Upper lobe of left lung (tissue), 4 donors: ENCODE measurements around the gene ABCD3.

Experiments
- EP300 ChIP-seq, 4 donors: sonication (generic); formaldehyde crosslinking; IDR thresholded peaks; one replicate each; pipeline ENCODE4 v1.5.1; 2017; ENCODE audit warnings: antibody characterized with exemption in 4 of 4, control low read depth in 2 of 4
- POLR2A ChIP-seq, 4 donors: fragments of 450-650 bp; IDR thresholded peaks; one replicate each; pipeline ENCODE4 v1.5.1; 2016 to 2017; ENCODE audit warnings: antibody characterized with exemption in 4 of 4, mild to moderate bottlenecking in 2 of 4
- POLR2AphosphoS5 ChIP-seq, 2 donors: sonication (generic); formaldehyde crosslinking; IDR thresholded peaks; one replicate each; pipeline ENCODE4 v1.5.1; 2017; ENCODE audit warnings: antibody characterized with exemption in 2 of 2
- TF ChIP-seq, protein P1 (sequence below), 6 experiments: fragments of 450-650 bp in 4 of 6; fragments of 200-600 bp in 2 of 6; sonication (generic) in 2 of 6; IDR thresholded peaks; one replicate each; pipeline ENCODE4 v1.5.1; 2016 to 2019; ENCODE audit warnings: antibody characterized with exemption in 6 of 6

DNA sequence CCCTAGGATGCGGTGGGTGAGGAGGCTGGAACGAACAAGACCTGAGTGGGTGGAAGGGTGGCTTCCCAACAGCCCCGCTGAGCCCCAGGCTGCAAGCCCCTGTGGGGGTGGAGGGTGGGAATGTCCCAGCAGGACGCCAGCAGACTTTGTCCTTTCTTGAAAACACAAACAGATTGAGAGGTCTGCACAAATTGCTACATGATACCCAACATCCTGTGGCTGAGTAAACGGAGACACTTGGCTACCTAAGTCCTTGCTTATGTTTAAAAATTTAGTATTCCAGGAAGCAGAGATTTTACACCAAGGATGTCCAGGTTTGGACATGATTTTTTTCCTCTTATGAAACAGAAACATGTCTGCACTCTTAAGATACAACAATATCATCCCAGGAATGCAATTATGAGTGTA lies 135.1 kb downstream of the ABCD3 start:
- TF ChIP-seq POLR2A (IDR thresholded peaks at IDR 0.05) (no peak), POLR2AphosphoS5 (IDR thresholded peaks at IDR 0.05) (no peak), EP300 (IDR thresholded peaks at IDR 0.05) (no peak)
- TF ChIP-seq, protein P1, sequence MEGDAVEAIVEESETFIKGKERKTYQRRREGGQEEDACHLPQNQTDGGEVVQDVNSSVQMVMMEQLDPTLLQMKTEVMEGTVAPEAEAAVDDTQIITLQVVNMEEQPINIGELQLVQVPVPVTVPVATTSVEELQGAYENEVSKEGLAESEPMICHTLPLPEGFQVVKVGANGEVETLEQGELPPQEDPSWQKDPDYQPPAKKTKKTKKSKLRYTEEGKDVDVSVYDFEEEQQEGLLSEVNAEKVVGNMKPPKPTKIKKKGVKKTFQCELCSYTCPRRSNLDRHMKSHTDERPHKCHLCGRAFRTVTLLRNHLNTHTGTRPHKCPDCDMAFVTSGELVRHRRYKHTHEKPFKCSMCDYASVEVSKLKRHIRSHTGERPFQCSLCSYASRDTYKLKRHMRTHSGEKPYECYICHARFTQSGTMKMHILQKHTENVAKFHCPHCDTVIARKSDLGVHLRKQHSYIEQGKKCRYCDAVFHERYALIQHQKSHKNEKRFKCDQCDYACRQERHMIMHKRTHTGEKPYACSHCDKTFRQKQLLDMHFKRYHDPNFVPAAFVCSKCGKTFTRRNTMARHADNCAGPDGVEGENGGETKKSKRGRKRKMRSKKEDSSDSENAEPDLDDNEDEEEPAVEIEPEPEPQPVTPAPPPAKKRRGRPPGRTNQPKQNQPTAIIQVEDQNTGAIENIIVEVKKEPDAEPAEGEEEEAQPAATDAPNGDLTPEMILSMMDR (IDR thresholded peaks at IDR 0.05): no peak
